ENCODE data around the gene RUBCNL.

The RUBCNL gene

DNA sequence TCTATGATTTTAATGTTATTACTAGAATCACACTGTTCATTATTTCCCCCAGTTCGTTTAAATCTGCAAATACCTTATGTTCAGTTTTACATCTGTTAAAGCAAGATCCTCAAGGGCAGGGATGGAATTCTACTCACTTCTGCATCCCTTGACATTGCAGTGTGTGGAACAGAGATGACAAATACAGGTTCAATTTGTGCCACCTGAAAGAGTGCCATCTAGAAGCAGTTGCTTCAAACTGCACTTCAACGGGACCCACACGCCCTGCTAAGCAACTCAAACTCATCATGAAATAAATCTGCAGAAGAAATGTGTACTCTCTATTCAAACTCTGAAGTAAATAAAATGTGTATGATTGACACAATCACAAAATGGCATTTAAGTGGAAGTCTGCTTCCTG lies 44.5 kb downstream of the RUBCNL start:
- H3K4me2 ChIP-seq (ENCODE audit: low read length): peak overlapping the region; percentile 64; the same call in 1 of the 2 replicates
- no peaks in the 10 kb centered on the region for H3K27me3 ChIP-seq (ENCODE audit: control insufficient read depth, low read length)
- no peaks in the 10 kb centered on the region for H3K9me3 ChIP-seq (ENCODE audit: control insufficient read depth, insufficient read depth, low read length)
- H3K9me2 ChIP-seq (replicated peaks; ENCODE audit: control insufficient read depth, low read length): no peaks in the 10 kb centered on the region
- H3K4me1 ChIP-seq (ENCODE audit: control insufficient read depth, low read length): peaks cover 49% of the 10 kb centered on the region
- H3K79me2 ChIP-seq (ENCODE audit: control insufficient read depth, low read length): no peaks in the 10 kb centered on the region
- peaks cover 71% of the 10 kb centered on the region for H3K36me3 ChIP-seq (ENCODE audit: control insufficient read depth, low read length)
- H3K27ac ChIP-seq (ENCODE audit: low read depth, low read length): peak overlapping the region; percentile 75
- no peaks in the 10 kb centered on the region for H4K20me1 ChIP-seq (ENCODE audit: control insufficient read depth, insufficient read depth, low read depth, low read length)
- H3F3A ChIP-seq (ENCODE audit: control insufficient read depth, insufficient read depth): peaks cover 14% of the 10 kb centered on the region; the same call in 1 of the 2 replicates
- no peak overlapping the region for H3K4me3 ChIP-seq (ENCODE audit: low read length)
- TF ChIP-seq EZH2phosphoT487 (IDR thresholded peaks at IDR 0.05; ENCODE audit: borderline replicate concordance, low read length): no peak
- TF ChIP-seq, protein P1, sequence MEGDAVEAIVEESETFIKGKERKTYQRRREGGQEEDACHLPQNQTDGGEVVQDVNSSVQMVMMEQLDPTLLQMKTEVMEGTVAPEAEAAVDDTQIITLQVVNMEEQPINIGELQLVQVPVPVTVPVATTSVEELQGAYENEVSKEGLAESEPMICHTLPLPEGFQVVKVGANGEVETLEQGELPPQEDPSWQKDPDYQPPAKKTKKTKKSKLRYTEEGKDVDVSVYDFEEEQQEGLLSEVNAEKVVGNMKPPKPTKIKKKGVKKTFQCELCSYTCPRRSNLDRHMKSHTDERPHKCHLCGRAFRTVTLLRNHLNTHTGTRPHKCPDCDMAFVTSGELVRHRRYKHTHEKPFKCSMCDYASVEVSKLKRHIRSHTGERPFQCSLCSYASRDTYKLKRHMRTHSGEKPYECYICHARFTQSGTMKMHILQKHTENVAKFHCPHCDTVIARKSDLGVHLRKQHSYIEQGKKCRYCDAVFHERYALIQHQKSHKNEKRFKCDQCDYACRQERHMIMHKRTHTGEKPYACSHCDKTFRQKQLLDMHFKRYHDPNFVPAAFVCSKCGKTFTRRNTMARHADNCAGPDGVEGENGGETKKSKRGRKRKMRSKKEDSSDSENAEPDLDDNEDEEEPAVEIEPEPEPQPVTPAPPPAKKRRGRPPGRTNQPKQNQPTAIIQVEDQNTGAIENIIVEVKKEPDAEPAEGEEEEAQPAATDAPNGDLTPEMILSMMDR (IDR thresholded peaks at IDR 0.05; ENCODE audit: low read depth, low read length, poor library complexity, severe bottlenecking): peak; percentile 61

DNA sequence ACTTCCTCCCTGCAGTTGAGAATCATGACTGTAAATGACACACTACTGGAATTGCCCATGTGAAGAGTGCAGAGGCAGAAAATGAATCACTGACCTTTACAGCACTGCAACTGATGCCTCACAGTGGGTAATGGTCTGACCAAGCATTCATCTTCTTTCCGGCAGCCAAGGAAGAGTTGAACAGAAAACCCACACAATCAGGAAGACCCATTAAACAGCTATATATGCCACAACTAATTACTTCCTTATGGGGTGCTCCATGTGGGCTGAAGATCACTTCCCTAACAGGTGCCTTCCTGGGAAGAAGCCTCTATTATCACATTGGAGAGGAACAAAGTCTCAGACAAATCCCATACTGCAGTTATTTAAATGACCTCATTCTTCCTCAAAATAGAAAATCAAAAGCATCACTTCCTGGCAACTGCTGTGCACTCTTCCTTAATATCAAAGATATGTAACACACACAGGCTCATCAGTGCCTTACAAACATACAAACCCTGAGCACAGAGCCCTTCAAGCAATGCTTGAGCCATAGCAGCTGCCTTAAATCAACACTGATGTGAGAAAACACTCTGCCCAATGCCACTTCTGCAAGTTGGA lies 45.8 kb downstream of the RUBCNL start:
- Histone ChIP-seq H3K9me2 (replicated peaks; ENCODE audit: control insufficient read depth, low read length) (no peaks in the 10 kb centered on the region), H3K27ac (ENCODE audit: low read depth, low read length) (peak overlapping the region; percentile 75), H3K4me1 (ENCODE audit: control insufficient read depth, low read length) (peaks cover 49% of the 10 kb centered on the region), H3K27me3 (ENCODE audit: control insufficient read depth, low read length) (no peaks in the 10 kb centered on the region), H4K20me1 (ENCODE audit: control insufficient read depth, insufficient read depth, low read depth, low read length) (no peaks in the 10 kb centered on the region), H3K4me3 (ENCODE audit: low read length) (peak overlapping the region; percentile 54), H3K79me2 (ENCODE audit: control insufficient read depth, low read length) (no peaks in the 10 kb centered on the region), H3K4me2 (ENCODE audit: low read length) (peak overlapping the region; percentile 64), H3F3A (ENCODE audit: control insufficient read depth, insufficient read depth) (peaks cover 14% of the 10 kb centered on the region; the same call in 1 of the 2 replicates), H3K36me3 (ENCODE audit: control insufficient read depth, low read length) (peaks cover 67% of the 10 kb centered on the region), H3K9me3 (ENCODE audit: control insufficient read depth, insufficient read depth, low read length) (no peaks in the 10 kb centered on the region)
- TF ChIP-seq, protein P1 (IDR thresholded peaks at IDR 0.05; ENCODE audit: low read depth, low read length, poor library complexity, severe bottlenecking): no peak
- TF ChIP-seq EZH2phosphoT487 (IDR thresholded peaks at IDR 0.05; ENCODE audit: borderline replicate concordance, low read length): no peak

DNA sequence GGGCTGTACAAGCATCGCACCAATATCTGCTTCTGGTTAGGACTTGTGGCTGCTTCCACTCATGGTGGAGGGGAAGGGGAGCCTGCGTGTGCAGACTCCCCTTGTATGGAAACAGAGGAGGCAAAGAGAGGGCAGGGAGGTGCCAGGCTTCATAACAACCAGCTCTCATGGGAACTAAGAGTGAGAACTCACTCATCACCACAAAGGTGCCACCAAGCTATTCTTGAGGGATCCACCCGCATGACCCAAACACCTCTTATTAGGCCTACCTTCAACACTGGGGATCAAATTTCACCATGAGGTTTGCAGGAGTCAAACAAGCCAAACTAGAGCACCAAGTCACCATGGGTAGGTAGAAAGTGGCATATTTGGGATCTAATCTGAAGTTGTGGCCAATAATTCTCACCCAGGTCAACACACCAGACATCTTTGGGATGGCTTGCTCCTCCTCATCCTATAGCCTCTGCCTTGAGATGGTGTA lies 46.4 kb downstream of the RUBCNL start:
- Histone ChIP-seq H3K79me2 (ENCODE audit: control insufficient read depth, low read length) (no peaks in the 10 kb centered on the region), H3K4me1 (ENCODE audit: control insufficient read depth, low read length) (peaks cover 49% of the 10 kb centered on the region)

More for the DNA sequence above, 46.4 kb downstream of the RUBCNL start:
- Histone ChIP-seq H3K9me2 (replicated peaks; ENCODE audit: control insufficient read depth, low read length) (no peaks in the 10 kb centered on the region), H4K20me1 (ENCODE audit: control insufficient read depth, insufficient read depth, low read depth, low read length) (no peaks in the 10 kb centered on the region), H3K4me3 (ENCODE audit: low read length) (peak overlapping the region; percentile 54), H3K36me3 (ENCODE audit: control insufficient read depth, low read length) (peaks cover 62% of the 10 kb centered on the region), H3K27me3 (ENCODE audit: control insufficient read depth, low read length) (no peaks in the 10 kb centered on the region), H3K27ac (ENCODE audit: low read depth, low read length) (peak overlapping the region; percentile 75), H3F3A (ENCODE audit: control insufficient read depth, insufficient read depth) (peaks cover 14% of the 10 kb centered on the region; the same call in 1 of the 2 replicates), H3K4me2 (ENCODE audit: low read length) (peak overlapping the region; percentile 64), H3K9me3 (ENCODE audit: control insufficient read depth, insufficient read depth, low read length) (no peaks in the 10 kb centered on the region)
- TF ChIP-seq, protein P1 (IDR thresholded peaks at IDR 0.05; ENCODE audit: low read depth, low read length, poor library complexity, severe bottlenecking): no peak
- no peak for TF ChIP-seq EZH2phosphoT487 (IDR thresholded peaks at IDR 0.05; ENCODE audit: borderline replicate concordance, low read length)
